Liver (tissue), 9 donors: ENCODE data around the gene CAMKMT. TPM values are rescaled to one million over a fixed set of nuclear protein-coding genes. Genes with fewer than 3 reads are reported as not detected.

Experiments used
- DNase-seq: peaks from one replicate; pipeline ENCODE4 v3.0.0-alpha.2; 2017; ENCODE audit warnings: low spot score
- H3K27ac ChIP-seq, 2 donors: one replicate each; pipeline ENCODE4 v1.7.0; 2013; ENCODE audit warnings: inconsistent platforms in 2 of 2, low read length in 2 of 2, control low read depth in 1 of 2, low read depth in 1 of 2, mild to moderate bottlenecking in 1 of 2
- H3K27me3 ChIP-seq, 4 donors: one replicate each; pipeline versions ENCODE4 v1.6.1 to v1.7.0; 2013; ENCODE audit warnings: low read length in 3 of 4, inconsistent platforms in 1 of 4, mild to moderate bottlenecking in 1 of 4, moderate library complexity in 1 of 4; ENCODE audit not compliant: control insufficient read depth in 4 of 4, insufficient read depth in 4 of 4
- H3K36me3 ChIP-seq, 4 donors: one replicate each; pipeline versions ENCODE4 v1.6.1 to v1.7.0; 2013; ENCODE audit warnings: low read length in 3 of 4, mild to moderate bottlenecking in 3 of 4, low read depth in 1 of 4, moderate library complexity in 1 of 4; ENCODE audit not compliant: control insufficient read depth in 4 of 4, insufficient read depth in 3 of 4
- H3K4me1 ChIP-seq, 4 donors: one replicate each; pipeline versions ENCODE4 v1.6.1 to v1.7.0; 2013; ENCODE audit warnings: low read length in 3 of 4, mild to moderate bottlenecking in 3 of 4, moderate library complexity in 1 of 4; ENCODE audit not compliant: control insufficient read depth in 4 of 4, insufficient read depth in 4 of 4
- H3K4me3 ChIP-seq, 3 donors: one replicate each; pipeline versions ENCODE4 v1.6.1 to v1.7.0; 2013; ENCODE audit warnings: low read length in 3 of 3, control low read depth in 1 of 3, low read depth in 1 of 3, mild to moderate bottlenecking in 1 of 3
- H3K9ac ChIP-seq, 2 donors: one replicate each; pipeline ENCODE4 v1.7.0; 2013; ENCODE audit warnings: low read length in 2 of 2, mild to moderate bottlenecking in 2 of 2, moderate library complexity in 2 of 2, control low read depth in 1 of 2, low read depth in 1 of 2
- H3K9me3 ChIP-seq, 4 donors: one replicate each; pipeline versions ENCODE4 v1.6.1 to v1.7.0; 2013; ENCODE audit warnings: low read length in 3 of 4; ENCODE audit not compliant: control insufficient read depth in 4 of 4
- CTCF ChIP-seq: fragments of 150-350 bp; IDR thresholded peaks from 2 replicates; pipeline ENCODE4 v1.5.1; 2017; ENCODE audit warnings: improper control_type of control experiment, low read depth, low read length; ENCODE audit not compliant: missing input control
- EGR1 ChIP-seq, 2 donors: IDR thresholded peaks; 2 replicates each; pipeline ENCODE4 v1.6.1; 2016 to 2018; ENCODE audit warnings: antibody characterized with exemption in 2 of 2, low read depth in 2 of 2
- FOXA1 ChIP-seq: IDR thresholded peaks from 2 replicates; pipeline ENCODE4 v1.6.1; 2016; ENCODE audit warnings: antibody characterized with exemption
- FOXA2 ChIP-seq: IDR thresholded peaks from 2 replicates; pipeline ENCODE4 v1.6.1; 2016; ENCODE audit warnings: antibody characterized with exemption
- GABPA ChIP-seq, 2 donors: IDR thresholded peaks in 1 of 2; conservative IDR thresholded peaks in 1 of 2; 2 replicates each; pipeline ENCODE4 v1.6.1; 2016; ENCODE audit warnings: antibody characterized with exemption in 2 of 2, mild to moderate bottlenecking in 1 of 2, moderate library complexity in 1 of 2
- HNF4A ChIP-seq, 2 donors: conservative IDR thresholded peaks; 2 replicates each; pipeline ENCODE4 v1.6.1; 2016; ENCODE audit warnings: antibody characterized with exemption in 2 of 2, mild to moderate bottlenecking in 2 of 2
- HNF4G ChIP-seq: IDR thresholded peaks from 2 replicates; pipeline ENCODE4 v1.6.1; 2016; ENCODE audit warnings: antibody characterized with exemption
- JUND ChIP-seq, 2 donors: IDR thresholded peaks; 2 replicates each; pipeline ENCODE4 v1.6.1; 2016; ENCODE audit warnings: antibody characterized with exemption in 2 of 2
- MAX ChIP-seq: IDR thresholded peaks from 2 replicates; pipeline ENCODE4 v1.6.1; 2016; ENCODE audit warnings: antibody characterized with exemption
- NR2F2 ChIP-seq: IDR thresholded peaks from 2 replicates; pipeline ENCODE4 v1.6.1; 2016; ENCODE audit warnings: antibody characterized with exemption
- RAD21 ChIP-seq, 2 donors: IDR thresholded peaks; 2 replicates each; pipeline ENCODE4 v1.6.1; 2016; ENCODE audit warnings: antibody characterized with exemption in 2 of 2, mild to moderate bottlenecking in 2 of 2
- REST ChIP-seq: IDR thresholded peaks from 2 replicates; pipeline ENCODE4 v1.6.1; 2016; ENCODE audit warnings: antibody characterized with exemption, mild to moderate bottlenecking
- RXRA ChIP-seq, 2 donors: IDR thresholded peaks; 2 replicates each; pipeline ENCODE4 v1.6.1; 2017 to 2018; ENCODE audit warnings: antibody characterized with exemption in 2 of 2, mild to moderate bottlenecking in 1 of 2
- SP1 ChIP-seq: IDR thresholded peaks from 2 replicates; pipeline ENCODE4 v1.6.1; 2018; ENCODE audit warnings: antibody characterized with exemption, mild to moderate bottlenecking
- TAF1 ChIP-seq: conservative IDR thresholded peaks from 2 replicates; pipeline ENCODE4 v1.6.1; 2016; ENCODE audit warnings: antibody characterized with exemption, mild to moderate bottlenecking
- ZBTB33 ChIP-seq: IDR thresholded peaks from 2 replicates; pipeline ENCODE4 v1.6.1; 2016; ENCODE audit warnings: antibody characterized with exemption
- WGBS: extraction: QIAGEN DNeasy Blood & Tissue Kit; methylation state at CpG from one replicate; pipeline ENCODE4 v1.1.7; 2013; 5-methylcytosine and 5-hydroxymethylcytosine counted together
- polyA plus RNA-seq, 2 donors: library from polyadenylated mRNA; stranded (reverse) in 1 of 2; unstranded in 1 of 2; fragments of 200-250 nt in 1 of 2; fragments of >200 nt in 1 of 2; fragmentation: Nextera tagmentation in 1 of 2; extraction: Ambion mirVana in 1 of 2; gene quantifications; one replicate each; pipeline versions ENCODE4 v1.2.1 to v1.2.3, GENCODE V29; 2013 to 2015
- total RNA-seq, 2 donors: library from RNA; depleted of rRNA; stranded (reverse); fragments of >200 nt; gene quantifications; one replicate each; pipeline ENCODE4 v1.2.3, GENCODE V29; 2014
- donor health status: healthy.
- donor health status: healthy.
- donor health status: healthy.
- donor health status: healthy.
- donor health status: healthy.

The CAMKMT gene
- total and polyA plus RNA-seq, 4 donors, result 1.5 to 12.7 (median 7.1) TPM

- no peaks in the 10 kb centered on the region for H3K9me3 ChIP-seq
- H3K4me1 ChIP-seq, result no peaks in the 10 kb centered on the region
- H3K27me3 ChIP-seq, result no peaks in the 10 kb centered on the region
- no peak overlapping the region for H3K27ac ChIP-seq
- no peak for DNase-seq
- no peak overlapping the region for H3K4me3 ChIP-seq
- TF ChIP-seq MAX (no peak), SP1 (no peak), TAF1 (no peak), RAD21 (IDR thresholded peaks at IDR 0.05) (no peak), GABPA (IDR thresholded peaks at IDR 0.05 in 1 of 2, conservative IDR thresholded peaks at IDR 0.05 in 1 of 2) (no peak)
- H3K36me3 ChIP-seq, result no peaks in the 10 kb centered on the region
- 91% methylated on average over 4 of the region's 4 CpGs for WGBS
- no peak overlapping the region for H3K9ac ChIP-seq
Measured at GRCh38 chr2:44632931-44633689, 271.4 kb downstream of the CAMKMT start.

GRCh38 chr2:44635725-44636124 is 274.0 kb downstream of the CAMKMT start:
- no peak for TF ChIP-seq NR2F2
- TF ChIP-seq HNF4A (conservative IDR thresholded peaks at IDR 0.05), result no peak
- TF ChIP-seq JUND (IDR thresholded peaks at IDR 0.05), result no peak
- TF ChIP-seq HNF4G, result no peak
- TF ChIP-seq FOXA2, result no peak
- TF ChIP-seq EGR1 (IDR thresholded peaks at IDR 0.05; ENCODE audit: low read depth in 2 of 2), result no peak
- no peak for TF ChIP-seq REST
- TF ChIP-seq SP1, result no peak
- H3K9me3 ChIP-seq, result no peaks in the 10 kb centered on the region

GRCh38 chr2:44638649-44639048 is 276.9 kb downstream of the CAMKMT start:
- no peak for DNase-seq
- 37% methylated on average over 4 of the region's 4 CpGs for WGBS
- TF ChIP-seq EGR1 (IDR thresholded peaks at IDR 0.05; ENCODE audit: low read depth in 2 of 2) (no peak), HNF4A (conservative IDR thresholded peaks at IDR 0.05) (peak; percentile 60 to 73), FOXA1 (no peak), ZBTB33 (no peak), JUND (IDR thresholded peaks at IDR 0.05) (no peak), NR2F2 (peak; percentile 24), RAD21 (IDR thresholded peaks at IDR 0.05) (peak; percentile 18 to 37), CTCF (no peak), SP1 (no peak), GABPA (IDR thresholded peaks at IDR 0.05 in 1 of 2, conservative IDR thresholded peaks at IDR 0.05 in 1 of 2) (no peak), RXRA (IDR thresholded peaks at IDR 0.05) (peak; percentile 45 to 57), HNF4G (no peak)

More at GRCh38 chr2:44635725-44636124, 274.0 kb downstream of the CAMKMT start:
- 96% methylated on average over 2 of the region's 2 CpGs for WGBS
- H3K9ac ChIP-seq, result no peak overlapping the region
- no peak overlapping the region for H3K27ac ChIP-seq
- DNase-seq, result no peak
- H3K4me1 ChIP-seq, result peaks cover 0 to 9% (median 0%) of the 10 kb centered on the region in 4 donors
- no peak overlapping the region for H3K4me3 ChIP-seq
- no peaks in the 10 kb centered on the region for H3K36me3 ChIP-seq
- H3K27me3 ChIP-seq, result no peaks in the 10 kb centered on the region

More at GRCh38 chr2:44638649-44639048, 276.9 kb downstream of the CAMKMT start:
- no peak overlapping the region for H3K27ac ChIP-seq
- no peak overlapping the region for H3K9ac ChIP-seq
- no peaks in the 10 kb centered on the region for H3K9me3 ChIP-seq
- no peaks in the 10 kb centered on the region for H3K36me3 ChIP-seq
- H3K4me1 ChIP-seq, result peaks cover 0 to 9% (median 0%) of the 10 kb centered on the region in 4 donors
- no peaks in the 10 kb centered on the region for H3K27me3 ChIP-seq
- no peak overlapping the region for H3K4me3 ChIP-seq
